Measurements from ENCODE around the gene LTBR.

GRCh38 chr12:6426882-6427671 is 43.1 kb downstream of the LTBR start:
- TF ChIP-seq CTCF (IDR thresholded peaks at IDR 0.05; ENCODE audit: poor library complexity, severe bottlenecking), result no peak
- TF ChIP-seq EZH2 (IDR thresholded peaks at IDR 0.05; ENCODE audit: borderline replicate concordance, insufficient read depth, low read length, poor library complexity, severe bottlenecking), result no peak
- no peak for TF ChIP-seq RAD21 (conservative IDR thresholded peaks at IDR 0.05)
- no peak for TF ChIP-seq SMC3 (conservative IDR thresholded peaks at IDR 0.05; ENCODE audit: poor library complexity)
- TF ChIP-seq EP300 (conservative IDR thresholded peaks at IDR 0.05; ENCODE audit: poor library complexity, severe bottlenecking), result no peak
- no peak for TF ChIP-seq REST (IDR thresholded peaks at IDR 0.05; ENCODE audit: borderline replicate concordance)
